GM13977 (cell line): ENCODE data around the gene THRB.

Source experiments
- DNase-seq: peaks from one replicate; pipeline ENCODE4 v3.0.0; 2012; ENCODE audit warnings: low spot score
- CTCF ChIP-seq: IDR thresholded peaks from 2 replicates; pipeline ENCODE4 v1.5.1; 2012; ENCODE audit warnings: mild to moderate bottlenecking, control low read depth; ENCODE audit not compliant: insufficient read depth; ENCODE audit errors: extremely low read depth, missing control alignments
- in situ Hi-C: fragments of 300-500 bp; cut with MboI; formaldehyde crosslinking; loops from one replicate; pipeline ENCODE4 v1.12.0; 2022; ENCODE audit warnings: low sequenced_read_pairs, low pct_unique_long_range_greater_than_20kb, mixed read lengths, inconsistent platforms; ENCODE audit not compliant: unreplicated experiment

THRB gene

GRCh38 chr3:24192469-24193056 is 302.1 kb downstream of the THRB start:
- DNase-seq = no peak
- no peak for TF ChIP-seq CTCF
- in situ Hi-C loops = no loop called here

DNA sequence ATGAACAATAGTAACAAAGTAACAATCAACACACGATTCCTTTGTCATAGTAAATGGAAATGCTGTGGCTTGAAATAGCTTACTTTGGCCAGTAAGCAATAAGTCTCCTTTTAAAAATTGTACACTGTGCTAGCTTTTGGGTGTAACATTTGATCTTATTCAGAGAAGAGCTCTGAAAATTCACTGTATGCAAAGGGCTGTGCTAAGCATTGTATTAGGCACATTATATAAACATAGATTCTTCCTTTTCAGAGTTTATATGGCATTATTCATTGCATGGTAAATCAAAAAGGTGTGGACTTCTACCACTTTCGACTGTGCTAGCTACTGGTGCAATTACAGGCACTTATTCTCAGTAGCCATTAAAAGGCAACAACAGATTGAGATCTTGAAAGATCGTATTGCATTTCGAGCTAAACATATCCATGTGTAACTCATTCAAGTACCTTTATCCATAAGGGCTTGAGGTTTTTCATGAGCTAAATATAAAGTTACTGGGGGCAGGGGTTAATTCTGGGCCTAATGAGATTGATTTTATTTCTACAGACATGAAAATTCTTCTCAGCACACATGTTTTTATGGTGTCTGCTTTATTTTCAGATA is 302.7 kb downstream of the THRB start:
- DNase-seq = no peak
- in situ Hi-C loops = no loop called here
- TF ChIP-seq CTCF = no peak

- DNase-seq = no peak
- in situ Hi-C loops = no loop called here
- TF ChIP-seq CTCF = no peak
Observed at GRCh38 chr3:24190256-24190655, 304.4 kb downstream of the THRB start.

DNA sequence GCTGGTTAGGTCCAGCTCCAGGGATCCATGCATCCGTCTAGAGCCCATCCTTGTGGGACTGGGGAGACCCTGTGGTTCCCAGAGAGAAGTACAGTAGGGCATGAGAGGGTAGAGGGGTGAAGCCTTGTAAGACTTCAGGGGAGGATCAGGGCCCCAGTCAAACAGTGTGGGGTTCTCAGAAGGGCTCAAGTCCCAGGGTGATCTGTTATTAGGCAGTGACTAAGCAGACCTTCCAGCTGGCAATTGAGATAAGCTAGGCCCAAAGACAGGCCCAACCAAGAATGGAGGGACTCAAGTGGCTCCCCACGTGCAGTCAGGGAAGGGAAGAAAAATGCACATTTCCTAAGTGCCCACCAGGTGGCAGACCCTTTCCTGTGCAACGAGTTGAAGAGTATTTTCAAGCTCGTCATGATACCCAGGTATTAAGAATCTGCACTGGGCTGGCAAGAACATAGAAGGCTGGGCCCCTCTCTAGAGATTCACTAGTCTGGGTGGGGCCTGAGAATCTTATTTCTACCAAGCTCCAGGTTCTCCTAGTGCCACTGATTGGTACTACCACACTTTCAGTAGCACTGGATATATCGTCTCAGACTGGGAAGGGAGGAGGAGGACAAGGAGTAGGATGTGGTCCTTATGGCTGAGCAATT is 308.8 kb downstream of the THRB start:
- in situ Hi-C loops = no loop called here
- TF ChIP-seq CTCF = peak; percentile 61
- DNase-seq = peak; percentile 26

GRCh38 chr3:24184528-24185176 is 310.0 kb downstream of the THRB start:
- no peak for TF ChIP-seq CTCF
- DNase-seq = no peak
- in situ Hi-C loops = no loop called here

GRCh38 chr3:24182756-24183155 is 311.9 kb downstream of the THRB start:
- in situ Hi-C loops = no loop called here
- DNase-seq = no peak
- TF ChIP-seq CTCF = no peak
